Body of pancreas (tissue), 4 donors: ENCODE results near the gene DNER. TPM values are rescaled to one million over a fixed set of nuclear protein-coding genes. Genes with fewer than 3 reads are reported as not detected.

ENCODE experiments used
- ATAC-seq: fragments of 150-250 bp; one replicate; pipeline ENCODE4 v1.9.1; 2016
- DNase-seq, 4 donors: peaks; one replicate each; pipeline ENCODE4 v3.0.0-alpha.2; 2019
- H3K27ac ChIP-seq, 4 donors: fragments of 200-600 bp; sonication (generic); 1 replicate in 3 of 4; 2 replicates in 1 of 4; pipeline versions ENCODE4 v1.5.1 to v1.6.1; 2016 to 2019; ENCODE audit warnings: mild to moderate bottlenecking in 1 of 4, mixed read lengths in 1 of 4, moderate library complexity in 1 of 4
- H3K27me3 ChIP-seq, 2 donors: fragments of 200-600 bp; sonication (generic); one replicate each; pipeline ENCODE4 v1.6.0; 2016; ENCODE audit warnings: mild to moderate bottlenecking in 1 of 2
- H3K36me3 ChIP-seq, 2 donors: fragments of 200-600 bp; sonication (generic); replicated peaks in 1 of 2; 2 replicates each; pipeline ENCODE4 v1.5.1; 2016; ENCODE audit warnings: low read depth in 2 of 2; ENCODE audit not compliant: insufficient read depth in 1 of 2
- H3K4me1 ChIP-seq: fragments of 200-600 bp; sonication (generic); one replicate; pipeline ENCODE4 v1.6.0; 2016
- H3K4me3 ChIP-seq, 2 donors: fragments of 200-600 bp; sonication (generic); 1 replicate in 1 of 2; 2 replicates in 1 of 2; pipeline ENCODE4 v1.5.1; 2016 to 2019
- H3K9me3 ChIP-seq, 3 donors: fragments of 200-600 bp; sonication (generic); 1 replicate in 2 of 3; 2 replicates in 1 of 3; pipeline ENCODE4 v1.5.1; 2016
- CTCF ChIP-seq, 7 experiments: fragments of 450-650 bp in 4 of 7; fragments of 200-600 bp in 3 of 7; sonication (generic) in 3 of 7; IDR thresholded peaks; one replicate each; pipeline ENCODE4 v1.5.1; 2016 to 2019; ENCODE audit warnings: antibody characterized with exemption in 7 of 7
- POLR2A ChIP-seq, 3 donors: fragments of 450-650 bp; IDR thresholded peaks; one replicate each; pipeline ENCODE4 v1.6.1; 2016; ENCODE audit warnings: antibody characterized with exemption in 3 of 3, mild to moderate bottlenecking in 2 of 3
- WGBS, 2 donors: methylation state at CpG; one replicate each; pipeline ENCODE4 v1.1.5; 2017; 5-methylcytosine and 5-hydroxymethylcytosine counted together
- intact Hi-C: fragments of 100-400 bp; cut with DNase I; formaldehyde crosslinking; loops from one replicate; pipeline ENCODE4 v1.15.1; 2023
- total RNA-seq, 2 donors: library from RNA; depleted of rRNA; stranded (reverse); fragments of >200 nt; gene quantifications; one replicate each; pipeline ENCODE4 v1.1.0, GENCODE V29; 2016

The DNER gene
- total RNA-seq, 2 donors from 2014 or later: 0.78 to 1.3 TPM

DNA sequence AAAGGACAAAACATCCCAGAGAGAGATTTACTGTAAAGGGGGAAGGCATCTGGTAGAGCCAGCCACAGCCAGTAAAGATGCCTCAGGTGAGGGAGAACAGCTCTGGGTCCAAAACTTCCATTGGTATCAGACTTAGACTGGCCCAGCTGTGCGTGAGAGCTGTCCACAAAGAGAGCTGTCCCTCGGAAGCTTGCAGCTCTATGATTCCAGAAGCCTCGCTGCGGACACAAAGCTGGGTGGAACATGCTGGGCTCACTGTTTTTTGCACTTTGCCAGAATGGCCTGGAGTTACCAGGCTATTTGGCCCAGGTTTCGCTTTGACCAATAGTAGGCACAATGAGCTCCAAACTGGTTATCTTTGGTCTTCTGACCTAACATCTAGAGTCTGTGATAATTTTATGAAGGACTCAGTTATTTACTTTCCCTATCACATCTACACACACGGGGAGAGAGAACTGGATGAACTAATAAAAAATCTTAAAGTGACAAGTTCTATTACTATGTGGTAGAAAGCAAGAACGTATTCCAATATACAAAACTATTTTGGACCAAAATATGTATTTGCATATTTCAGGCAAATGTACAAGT, 101.9 kb downstream of the DNER start:
- H3K9me3 ChIP-seq: no peaks in the 10 kb centered on the region
- TF ChIP-seq POLR2A (IDR thresholded peaks at IDR 0.05) (no peak), CTCF (IDR thresholded peaks at IDR 0.05) (no peak)
- H3K4me1 ChIP-seq: peaks cover 18% of the 10 kb centered on the region
- WGBS, 2 donors: 21 to 25% methylated on average over 4 to 7 of the region's 7 CpGs
- H3K36me3 ChIP-seq: no peaks in the 10 kb centered on the region
- H3K27ac ChIP-seq: no peak overlapping the region
- ATAC-seq (peak; percentile 45), DNase-seq (peak in 2 of 4 donors; percentile 22 to 38)
- no peaks in the 10 kb centered on the region for H3K27me3 ChIP-seq
- no peak overlapping the region for H3K4me3 ChIP-seq
- intact Hi-C loops: no loop called here

- ATAC-seq: no peak
- Histone ChIP-seq H3K36me3 (no peaks in the 10 kb centered on the region), H3K4me3 (no peak overlapping the region), H3K27me3 (no peaks in the 10 kb centered on the region), H3K27ac (no peak overlapping the region), H3K9me3 (no peaks in the 10 kb centered on the region), H3K4me1 (peaks cover 18% of the 10 kb centered on the region)
- DNase-seq: no peak
- intact Hi-C loops: no loop called here
- WGBS, 2 donors: 65 to 80% methylated on average over 2 of the region's 2 CpGs
- TF ChIP-seq POLR2A (IDR thresholded peaks at IDR 0.05) (no peak), CTCF (IDR thresholded peaks at IDR 0.05) (no peak)
These were observed 103.0 kb downstream of the DNER start for GRCh38 chr2:229611360-229611759.

DNA sequence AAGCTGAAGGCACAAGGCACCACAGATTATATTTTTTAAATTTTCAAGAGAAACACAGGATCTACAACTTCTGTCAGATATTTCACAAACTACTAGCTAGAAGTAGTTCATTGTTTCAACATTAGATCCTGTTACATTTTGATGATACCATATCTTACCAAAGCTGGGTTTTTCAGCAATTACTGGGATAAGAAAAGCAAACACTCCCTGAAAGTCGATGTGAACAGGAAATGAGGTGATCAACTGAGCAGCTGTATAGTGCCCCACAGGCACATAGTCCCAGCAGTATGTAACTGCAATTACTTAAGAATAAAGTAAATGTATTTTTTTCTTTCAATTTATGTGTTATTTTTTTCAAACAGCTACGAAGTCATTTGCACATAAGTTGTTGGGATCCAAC, 103.5 kb downstream of the DNER start:
- H3K27me3 ChIP-seq: no peaks in the 10 kb centered on the region
- intact Hi-C loops: no loop called here
- H3K27ac ChIP-seq: no peak overlapping the region
- no peak overlapping the region for H3K4me3 ChIP-seq
- ATAC-seq: peak; percentile 50
- H3K36me3 ChIP-seq: no peaks in the 10 kb centered on the region
- peak in 2 of 4 donors; percentile 18 to 27 for DNase-seq
- no peaks in the 10 kb centered on the region for H3K9me3 ChIP-seq
- WGBS, 2 donors: 24 to 28% methylated on average over 2 of the region's 2 CpGs
- peaks cover 18% of the 10 kb centered on the region for H3K4me1 ChIP-seq
- TF ChIP-seq CTCF (IDR thresholded peaks at IDR 0.05): no peak

GRCh38 chr2:229610333-229610732, 104.0 kb downstream of the DNER start:
- Histone ChIP-seq H3K4me1 (peaks cover 18% of the 10 kb centered on the region), H3K27me3 (no peaks in the 10 kb centered on the region), H3K9me3 (no peaks in the 10 kb centered on the region), H3K36me3 (no peaks in the 10 kb centered on the region), H3K4me3 (no peak overlapping the region), H3K27ac (no peak overlapping the region)
- TF ChIP-seq CTCF (IDR thresholded peaks at IDR 0.05) (no peak), POLR2A (IDR thresholded peaks at IDR 0.05) (no peak)
- intact Hi-C loops: no loop called here
- 92% methylated on average over 12 of the region's 12 CpGs for WGBS, 2 donors
- ATAC-seq: no peak
- no peak for DNase-seq

- Histone ChIP-seq H3K27me3 (no peaks in the 10 kb centered on the region), H3K36me3 (no peaks in the 10 kb centered on the region), H3K4me1 (no peaks in the 10 kb centered on the region), H3K9me3 (no peaks in the 10 kb centered on the region), H3K4me3 (no peak overlapping the region), H3K27ac (no peak overlapping the region)
- TF ChIP-seq POLR2A (IDR thresholded peaks at IDR 0.05): no peak
- TF ChIP-seq CTCF (IDR thresholded peaks at IDR 0.05): no peak
- intact Hi-C loops: no loop called here
- WGBS, 2 donors: 73 to 81% methylated on average over 3 of the region's 3 CpGs
- DNase-seq: no peak
- no peak for ATAC-seq
These were observed 112.4 kb downstream of the DNER start for GRCh38 chr2:229601936-229602335.
